ENCODE results near the gene RAB20.
"Not testable (repeated sequence)": the region's sequence is repeated elsewhere in the genome, so short reads cannot be mapped to it uniquely, and the experiment has no call there.

RAB20 gene

GRCh38 chr13:110575322-110576069 is 14.0 kb upstream of the RAB20 start:
- DNase-seq, result no peak

- no peak for DNase-seq
Measured at GRCh38 chr13:110574161-110574560, 12.6 kb upstream of the RAB20 start.

- no peak for DNase-seq
Measured at GRCh38 chr13:110572778-110573118, 11.2 kb upstream of the RAB20 start.

- DNase-seq, result no peak
Measured at GRCh38 chr13:110571896-110572777, 10.6 kb upstream of the RAB20 start.

- no peak for DNase-seq
Measured at GRCh38 chr13:110570886-110571285, 9.4 kb upstream of the RAB20 start.

- DNase-seq, result not testable (repeated sequence)
Measured at GRCh38 chr13:110569962-110570361, 8.4 kb upstream of the RAB20 start.

GRCh38 chr13:110568612-110569011 is 7.1 kb upstream of the RAB20 start:
- DNase-seq, result no peak

GRCh38 chr13:110566171-110566570 is 4.6 kb upstream of the RAB20 start:
- no peak for DNase-seq

- DNase-seq, result no peak
Measured at GRCh38 chr13:110565296-110565695, 3.8 kb upstream of the RAB20 start.

- no peak for DNase-seq
Measured at GRCh38 chr13:110564472-110564985, 3.0 kb upstream of the RAB20 start.

GRCh38 chr13:110563463-110563774 is 1.9 kb upstream of the RAB20 start:
- no peak for DNase-seq

GRCh38 chr13:110562696-110563462 is 1.4 kb upstream of the RAB20 start:
- no peak for DNase-seq

GRCh38 chr13:110562036-110562597 is 595 bp upstream of the RAB20 start:
- no peak for DNase-seq

- no peak for DNase-seq
Measured at GRCh38 chr13:110560601-110561343, 750 bp downstream of the RAB20 start.

GRCh38 chr13:110559986-110560385 is 1.5 kb downstream of the RAB20 start:
- DNase-seq, result no peak

- DNase-seq, result no peak
Measured at GRCh38 chr13:110559429-110559943, 2.0 kb downstream of the RAB20 start.

GRCh38 chr13:110557610-110558305 is 3.8 kb downstream of the RAB20 start:
- no peak for DNase-seq

- DNase-seq, result no peak
Measured at GRCh38 chr13:110557082-110557481, 4.4 kb downstream of the RAB20 start.

GRCh38 chr13:110556224-110556606 is 5.3 kb downstream of the RAB20 start:
- no peak for DNase-seq

GRCh38 chr13:110555601-110556223 is 5.8 kb downstream of the RAB20 start:
- DNase-seq, result no peak

- no peak for DNase-seq
Measured at GRCh38 chr13:110554946-110555345, 6.6 kb downstream of the RAB20 start.
